Loucy (cell line): Measurements from ENCODE around the gene ADARB2.

Experiments
- H2AFZ ChIP-seq: fragments of 200-600 bp; sonication (generic); 2 replicates; pipeline ENCODE4 v1.6.0; 2016; ENCODE audit warnings: antibody characterized with exemption, mild to moderate bottlenecking, low read length, moderate library complexity
- H3F3A ChIP-seq: fragments of 200-600 bp; 2 replicates; pipeline ENCODE4 v1.6.0; 2016; ENCODE audit warnings: antibody characterized with exemption, low read depth, mild to moderate bottlenecking
- H3K27me3 ChIP-seq: fragments of 200-600 bp; sonication (generic); 2 replicates; pipeline ENCODE4 v1.6.1; 2014; ENCODE audit warnings: low read length, mild to moderate bottlenecking; ENCODE audit not compliant: insufficient read depth, poor library complexity, severe bottlenecking
- H3K36me3 ChIP-seq: fragments of 200-600 bp; sonication (generic); 2 replicates; pipeline ENCODE4 v1.6.1; 2016; ENCODE audit warnings: low read length; ENCODE audit not compliant: insufficient read depth
- H3K4me1 ChIP-seq: fragments of 200-600 bp; sonication (generic); 2 replicates; pipeline ENCODE4 v1.5.1; 2014; ENCODE audit warnings: low read length, mild to moderate bottlenecking; ENCODE audit not compliant: insufficient read depth, poor library complexity, severe bottlenecking
- H3K4me2 ChIP-seq: fragments of 200-600 bp; sonication (generic); 2 replicates; pipeline ENCODE4 v1.6.0; 2014; ENCODE audit warnings: antibody characterized with exemption, low read length, low read depth, mild to moderate bottlenecking; ENCODE audit not compliant: poor library complexity, severe bottlenecking
- H3K4me3 ChIP-seq: fragments of 200-600 bp; sonication (generic); 2 replicates; pipeline ENCODE4 v1.5.1; 2014; ENCODE audit warnings: low read length, mild to moderate bottlenecking, mixed read lengths; ENCODE audit not compliant: poor library complexity, severe bottlenecking
- H3K79me2 ChIP-seq: fragments of 200-600 bp; sonication (generic); 2 replicates; pipeline ENCODE4 v1.6.1; 2014; ENCODE audit warnings: low read length; ENCODE audit not compliant: insufficient read depth
- H3K9ac ChIP-seq: fragments of 200-600 bp; sonication (generic); 2 replicates; pipeline ENCODE4 v1.6.0; 2014; ENCODE audit warnings: mild to moderate bottlenecking, low read depth, low read length, moderate library complexity; ENCODE audit not compliant: poor library complexity, severe bottlenecking
- H3K9me2 ChIP-seq: fragments of 200-600 bp; sonication (generic); replicated peaks from 2 replicates; pipeline ENCODE4 v1.6.1; 2016; ENCODE audit warnings: low read depth, low read length, mixed read lengths
- H3K9me3 ChIP-seq: fragments of 200-600 bp; sonication (generic); 2 replicates; pipeline ENCODE4 v1.6.1; 2014; ENCODE audit warnings: mild to moderate bottlenecking, antibody characterized with exemption, low read length, low read depth; ENCODE audit not compliant: insufficient read depth
- H4K20me1 ChIP-seq: fragments of 200-600 bp; sonication (generic); 2 replicates; pipeline ENCODE4 v1.6.0; 2014; ENCODE audit warnings: antibody characterized with exemption, low read length, mild to moderate bottlenecking; ENCODE audit not compliant: insufficient read depth, poor library complexity, severe bottlenecking
- CTCF ChIP-seq: fragments of 200-600 bp; sonication (generic); conservative IDR thresholded peaks from 2 replicates; pipeline ENCODE4 v1.5.1; 2014; ENCODE audit warnings: mild to moderate bottlenecking, antibody characterized with exemption, low read length
- EZH2phosphoT487 ChIP-seq: fragments of 200-600 bp; IDR thresholded peaks from 2 replicates; pipeline ENCODE4 v1.6.1; 2018; ENCODE audit warnings: antibody characterized with exemption, mild to moderate bottlenecking, moderate library complexity, borderline replicate concordance

ADARB2 gene

GRCh38 chr10:1564791-1565190, 172.5 kb downstream of the ADARB2 start:
- Histone ChIP-seq H2AFZ (no peak overlapping the region), H3K36me3 (no peaks in the 10 kb centered on the region), H3K27me3 (no peaks in the 10 kb centered on the region), H3K9me2 (no peaks in the 10 kb centered on the region), H3F3A (no peaks in the 10 kb centered on the region), H3K9ac (no peak overlapping the region), H3K79me2 (no peaks in the 10 kb centered on the region), H3K4me2 (no peak overlapping the region), H4K20me1 (no peaks in the 10 kb centered on the region), H3K4me1 (no peaks in the 10 kb centered on the region), H3K4me3 (no peak overlapping the region), H3K9me3 (no peaks in the 10 kb centered on the region)
- TF ChIP-seq EZH2phosphoT487 (no peak), CTCF (no peak)

- Histone ChIP-seq H3K4me3 (no peak overlapping the region), H4K20me1 (no peaks in the 10 kb centered on the region), H3K27me3 (no peaks in the 10 kb centered on the region), H3K36me3 (no peaks in the 10 kb centered on the region), H3K9me2 (no peaks in the 10 kb centered on the region), H2AFZ (no peak overlapping the region), H3F3A (no peaks in the 10 kb centered on the region), H3K9me3 (no peaks in the 10 kb centered on the region), H3K9ac (no peak overlapping the region), H3K79me2 (no peaks in the 10 kb centered on the region), H3K4me1 (no peaks in the 10 kb centered on the region), H3K4me2 (no peak overlapping the region)
- TF ChIP-seq CTCF (no peak), EZH2phosphoT487 (no peak)
Measured at GRCh38 chr10:1563028-1563427, 174.3 kb downstream of the ADARB2 start.

- no peaks in the 10 kb centered on the region for H3K79me2 ChIP-seq
- H3K27me3 ChIP-seq: no peaks in the 10 kb centered on the region
- H3K9ac ChIP-seq: no peak overlapping the region
- no peaks in the 10 kb centered on the region for H3K36me3 ChIP-seq
- no peaks in the 10 kb centered on the region for H3F3A ChIP-seq
- H4K20me1 ChIP-seq: no peaks in the 10 kb centered on the region
- no peak overlapping the region for H3K4me2 ChIP-seq
- no peak overlapping the region for H3K4me3 ChIP-seq
- no peaks in the 10 kb centered on the region for H3K9me2 ChIP-seq
- no peaks in the 10 kb centered on the region for H3K9me3 ChIP-seq
- no peaks in the 10 kb centered on the region for H3K4me1 ChIP-seq
- no peak overlapping the region for H2AFZ ChIP-seq
- TF ChIP-seq CTCF: no peak
Measured at GRCh38 chr10:1561731-1562337, 175.5 kb downstream of the ADARB2 start.
